Right atrium auricular region (tissue), 2 donors: Measurements from ENCODE around the gene RPRD2. TPM values are rescaled to one million over a fixed set of nuclear protein-coding genes. Genes with fewer than 3 reads are reported as not detected.

ENCODE experiments used
- DNase-seq: peaks from one replicate; pipeline ENCODE4 v3.0.0-alpha.2; 2019; ENCODE audit warnings: low spot score
- H3K27ac ChIP-seq, 2 donors: fragments of 200-600 bp; sonication (generic); 1 replicate in 1 of 2; 2 replicates in 1 of 2; pipeline ENCODE4 v1.5.1; 2016 to 2019
- H3K27me3 ChIP-seq, 2 donors: fragments of 200-600 bp; sonication (generic); one replicate each; pipeline versions ENCODE4 v1.5.1 to v1.6.0; 2017 to 2019
- H3K36me3 ChIP-seq: fragments of 200-600 bp; sonication (generic); one replicate; pipeline ENCODE4 v1.5.1; 2016
- H3K4me1 ChIP-seq, 2 donors: fragments of 200-600 bp; sonication (generic); one replicate each; pipeline versions ENCODE4 v1.5.1 to v1.6.0; 2017 to 2019
- H3K4me3 ChIP-seq, 2 donors: fragments of 200-600 bp; sonication (generic); 1 replicate in 1 of 2; 2 replicates in 1 of 2; pipeline ENCODE4 v1.5.1; 2017 to 2019; ENCODE audit warnings: mild to moderate bottlenecking in 1 of 2, moderate library complexity in 1 of 2
- H3K9me3 ChIP-seq, 2 donors: fragments of 200-600 bp; sonication (generic); one replicate each; pipeline ENCODE4 v1.5.1; 2019
- CTCF ChIP-seq, 2 donors: fragments of 200-600 bp; sonication (generic); IDR thresholded peaks; one replicate each; pipeline ENCODE4 v1.5.1; 2019; ENCODE audit warnings: antibody characterized with exemption in 2 of 2
- total RNA-seq, 2 donors: library from RNA; depleted of rRNA; stranded (reverse); fragments of >200 nt; gene quantifications; one replicate each; pipeline ENCODE4 v1.1.0, GENCODE V29; 2016

The RPRD2 gene
- total RNA-seq, 2 donors from 2014 or later: 18.5 to 24.0 TPM

DNA sequence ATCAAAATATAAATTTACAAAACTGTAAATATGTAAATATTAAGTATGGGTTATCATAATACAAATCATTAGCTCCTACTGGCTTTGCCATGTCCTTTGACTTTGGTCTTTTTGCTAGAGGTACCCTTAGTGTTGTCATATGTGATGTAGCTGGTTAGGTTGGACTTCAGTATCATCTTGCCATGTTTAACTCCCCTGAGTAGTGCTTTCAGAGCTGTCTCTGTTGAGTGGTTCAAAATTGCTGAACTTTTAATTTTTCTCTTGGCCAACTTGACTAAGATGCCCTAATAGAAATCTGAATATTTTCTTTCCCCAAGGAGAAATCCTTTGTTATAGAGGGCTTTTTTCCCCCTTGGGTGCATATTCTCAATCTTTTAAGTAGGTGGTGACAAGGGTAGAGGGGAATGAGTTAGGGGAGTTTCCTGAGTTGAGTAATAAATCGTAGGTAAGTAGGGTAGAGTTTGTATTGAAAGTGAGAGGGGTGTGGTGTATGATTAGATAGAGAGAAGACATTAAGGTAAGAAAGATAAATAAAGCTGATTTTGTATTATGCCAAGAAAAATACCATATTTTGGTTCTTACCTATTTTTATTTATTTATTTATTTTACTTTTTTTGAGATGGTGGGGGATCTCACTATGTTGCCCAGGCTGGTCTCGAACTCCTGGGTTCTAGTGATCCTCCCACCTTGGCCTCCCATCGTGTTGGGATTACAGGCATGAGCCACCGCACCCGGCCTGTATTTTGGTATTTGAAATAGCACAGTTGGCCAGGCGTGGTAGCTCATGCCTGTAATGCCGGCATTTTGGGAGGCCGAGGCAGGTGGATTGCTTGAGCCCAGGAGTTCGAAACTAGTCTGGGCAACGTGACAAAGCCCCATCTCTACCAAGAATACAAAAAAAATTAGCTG is 21.8 kb downstream of the RPRD2 start:
- H3K4me1 ChIP-seq: peaks cover 0 to 36% of the 10 kb centered on the region in 2 donors
- TF ChIP-seq CTCF (IDR thresholded peaks at IDR 0.05): no peak
- H3K4me3 ChIP-seq: no peak overlapping the region
- H3K27me3 ChIP-seq: no peaks in the 10 kb centered on the region
- H3K9me3 ChIP-seq: no peaks in the 10 kb centered on the region
- DNase-seq: no peak
- no peak overlapping the region for H3K27ac ChIP-seq
- no peaks in the 10 kb centered on the region for H3K36me3 ChIP-seq

DNA sequence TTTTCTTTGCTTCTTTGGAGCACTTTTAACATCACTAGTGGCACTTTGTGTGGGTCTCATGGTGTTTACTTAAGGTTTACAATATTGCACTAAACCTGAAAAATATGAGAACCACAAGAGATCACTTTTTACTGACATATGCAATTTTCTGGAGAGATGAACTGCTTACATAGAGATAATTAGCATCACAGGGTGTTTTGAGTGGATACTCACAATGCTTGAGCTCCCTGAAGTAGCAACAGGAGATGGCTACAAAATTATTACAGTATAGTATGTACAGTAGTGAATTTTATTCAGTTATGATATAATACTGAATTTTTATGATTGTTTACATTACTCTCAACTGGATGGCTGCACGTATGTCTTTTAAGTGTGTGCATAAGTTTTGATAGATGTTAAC is 22.6 kb downstream of the RPRD2 start:
- no peak for TF ChIP-seq CTCF (IDR thresholded peaks at IDR 0.05)
- no peaks in the 10 kb centered on the region for H3K9me3 ChIP-seq
- H3K27me3 ChIP-seq: no peaks in the 10 kb centered on the region
- H3K4me1 ChIP-seq: peaks cover 0 to 40% of the 10 kb centered on the region in 2 donors
- H3K27ac ChIP-seq: no peak overlapping the region
- H3K36me3 ChIP-seq: no peaks in the 10 kb centered on the region
- no peak overlapping the region for H3K4me3 ChIP-seq
- DNase-seq: no peak

DNA sequence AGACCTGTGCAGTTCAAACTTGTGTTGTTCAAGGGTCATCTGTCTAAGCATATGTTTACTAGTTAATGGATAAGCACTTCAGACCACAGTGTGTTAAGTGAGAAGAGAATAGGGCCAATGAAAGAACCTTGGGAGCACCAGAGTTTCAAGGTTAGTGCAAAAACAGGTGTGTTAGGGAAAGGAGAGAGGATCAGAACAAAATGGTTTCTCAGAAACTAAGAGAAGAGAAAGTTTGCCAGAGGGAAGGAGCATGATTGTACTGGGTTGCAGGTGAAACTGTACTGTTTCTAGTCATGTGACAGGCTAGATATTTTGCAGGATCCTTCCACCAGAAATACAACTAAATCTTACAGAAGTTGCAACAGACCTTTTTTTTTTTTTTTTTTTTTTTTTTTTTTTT is 23.3 kb downstream of the RPRD2 start:
- H3K27me3 ChIP-seq: no peaks in the 10 kb centered on the region
- H3K36me3 ChIP-seq: no peaks in the 10 kb centered on the region
- no peak overlapping the region for H3K27ac ChIP-seq
- TF ChIP-seq CTCF (IDR thresholded peaks at IDR 0.05): no peak
- H3K9me3 ChIP-seq: no peaks in the 10 kb centered on the region
- H3K4me3 ChIP-seq: no peak overlapping the region
- peaks cover 0 to 34% of the 10 kb centered on the region in 2 donors for H3K4me1 ChIP-seq
- no peak for DNase-seq

- no peak overlapping the region for H3K27ac ChIP-seq
- no peak for DNase-seq
- H3K4me3 ChIP-seq: no peak overlapping the region
- no peaks in the 10 kb centered on the region for H3K36me3 ChIP-seq
- no peak for TF ChIP-seq CTCF (IDR thresholded peaks at IDR 0.05)
- H3K4me1 ChIP-seq: peaks cover 0 to 25% of the 10 kb centered on the region in 2 donors
- no peaks in the 10 kb centered on the region for H3K9me3 ChIP-seq
- H3K27me3 ChIP-seq: no peaks in the 10 kb centered on the region
These were observed 24.3 kb downstream of the RPRD2 start for GRCh38 chr1:150388241-150388640.

GRCh38 chr1:150389650-150390049 is 25.7 kb downstream of the RPRD2 start:
- H3K4me1 ChIP-seq: peaks cover 0 to 15% of the 10 kb centered on the region in 2 donors
- H3K27me3 ChIP-seq: no peaks in the 10 kb centered on the region
- no peaks in the 10 kb centered on the region for H3K9me3 ChIP-seq
- DNase-seq: no peak
- H3K36me3 ChIP-seq: no peaks in the 10 kb centered on the region
- H3K4me3 ChIP-seq: no peak overlapping the region
- TF ChIP-seq CTCF (IDR thresholded peaks at IDR 0.05): no peak
- H3K27ac ChIP-seq: no peak overlapping the region
